ENCODE data around the gene RPL3.

GRCh38 chr22:39300186-39300830 lies 19.1 kb downstream of the RPL3 start:
- TF ChIP-seq, protein P1, sequence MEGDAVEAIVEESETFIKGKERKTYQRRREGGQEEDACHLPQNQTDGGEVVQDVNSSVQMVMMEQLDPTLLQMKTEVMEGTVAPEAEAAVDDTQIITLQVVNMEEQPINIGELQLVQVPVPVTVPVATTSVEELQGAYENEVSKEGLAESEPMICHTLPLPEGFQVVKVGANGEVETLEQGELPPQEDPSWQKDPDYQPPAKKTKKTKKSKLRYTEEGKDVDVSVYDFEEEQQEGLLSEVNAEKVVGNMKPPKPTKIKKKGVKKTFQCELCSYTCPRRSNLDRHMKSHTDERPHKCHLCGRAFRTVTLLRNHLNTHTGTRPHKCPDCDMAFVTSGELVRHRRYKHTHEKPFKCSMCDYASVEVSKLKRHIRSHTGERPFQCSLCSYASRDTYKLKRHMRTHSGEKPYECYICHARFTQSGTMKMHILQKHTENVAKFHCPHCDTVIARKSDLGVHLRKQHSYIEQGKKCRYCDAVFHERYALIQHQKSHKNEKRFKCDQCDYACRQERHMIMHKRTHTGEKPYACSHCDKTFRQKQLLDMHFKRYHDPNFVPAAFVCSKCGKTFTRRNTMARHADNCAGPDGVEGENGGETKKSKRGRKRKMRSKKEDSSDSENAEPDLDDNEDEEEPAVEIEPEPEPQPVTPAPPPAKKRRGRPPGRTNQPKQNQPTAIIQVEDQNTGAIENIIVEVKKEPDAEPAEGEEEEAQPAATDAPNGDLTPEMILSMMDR (conservative IDR thresholded peaks at IDR 0.05; ENCODE audit: low read depth, low read length), result no peak
- TF ChIP-seq POLR2A (IDR thresholded peaks at IDR 0.05; ENCODE audit: low read depth, low read length), result no peak
- TF ChIP-seq CHD1 (IDR thresholded peaks at IDR 0.05; ENCODE audit: low read depth, low read length), result no peak
- TF ChIP-seq, protein P2, sequence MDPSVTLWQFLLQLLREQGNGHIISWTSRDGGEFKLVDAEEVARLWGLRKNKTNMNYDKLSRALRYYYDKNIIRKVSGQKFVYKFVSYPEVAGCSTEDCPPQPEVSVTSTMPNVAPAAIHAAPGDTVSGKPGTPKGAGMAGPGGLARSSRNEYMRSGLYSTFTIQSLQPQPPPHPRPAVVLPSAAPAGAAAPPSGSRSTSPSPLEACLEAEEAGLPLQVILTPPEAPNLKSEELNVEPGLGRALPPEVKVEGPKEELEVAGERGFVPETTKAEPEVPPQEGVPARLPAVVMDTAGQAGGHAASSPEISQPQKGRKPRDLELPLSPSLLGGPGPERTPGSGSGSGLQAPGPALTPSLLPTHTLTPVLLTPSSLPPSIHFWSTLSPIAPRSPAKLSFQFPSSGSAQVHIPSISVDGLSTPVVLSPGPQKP (IDR thresholded peaks at IDR 0.05; ENCODE audit: borderline replicate concordance, low read depth, low read length), result no peak
- no peak for TF ChIP-seq SMC3 (IDR thresholded peaks at IDR 0.05; ENCODE audit: low read depth, low read length)
- TF ChIP-seq RCOR1 (IDR thresholded peaks at IDR 0.05; ENCODE audit: insufficient replicate concordance, low read length), result no peak
- TF ChIP-seq CEBPB (IDR thresholded peaks at IDR 0.05; ENCODE audit: low read depth, low read length), result no peak
- no peak for TF ChIP-seq MXI1 (IDR thresholded peaks at IDR 0.05; ENCODE audit: borderline replicate concordance, low read depth, low read length)
- TF ChIP-seq, protein P3, sequence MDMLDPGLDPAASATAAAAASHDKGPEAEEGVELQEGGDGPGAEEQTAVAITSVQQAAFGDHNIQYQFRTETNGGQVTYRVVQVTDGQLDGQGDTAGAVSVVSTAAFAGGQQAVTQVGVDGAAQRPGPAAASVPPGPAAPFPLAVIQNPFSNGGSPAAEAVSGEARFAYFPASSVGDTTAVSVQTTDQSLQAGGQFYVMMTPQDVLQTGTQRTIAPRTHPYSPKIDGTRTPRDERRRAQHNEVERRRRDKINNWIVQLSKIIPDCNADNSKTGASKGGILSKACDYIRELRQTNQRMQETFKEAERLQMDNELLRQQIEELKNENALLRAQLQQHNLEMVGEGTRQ (IDR thresholded peaks at IDR 0.05; ENCODE audit: low read depth, low read length), result no peak
- TF ChIP-seq BHLHE40 (IDR thresholded peaks at IDR 0.05; ENCODE audit: low read depth, low read length), result no peak
- no peak for TF ChIP-seq RFX5 (IDR thresholded peaks at IDR 0.05; ENCODE audit: low read depth, low read length)
- no peak for TF ChIP-seq FOS (IDR thresholded peaks at IDR 0.05; ENCODE audit: low read depth, low read length)

Measured in IMR-90 (cell line).